PC-3 (cell line): ENCODE data around the gene CLCN5. TPM values are rescaled to one million over a fixed set of nuclear protein-coding genes. Genes with fewer than 3 reads are reported as not detected.

Experiments
- ATAC-seq: fragments of 200-7000 bp; cut with Tn5 transposase; 2 replicates; pipeline ENCODE4 v1.9.1; 2020; ENCODE audit warnings: mild to moderate bottlenecking, moderate library complexity
- BruUV-seq: library from RNA; stranded (reverse); fragments of 400-500 nt; replicated peaks from 2 replicates; lab custom pipeline; 2021; lab: Mats Ljungman, UMichigan
- CTCF ChIA-PET: fragments of 300-600 bp; sonication (Branson Sonifier 250); formaldehyde crosslinking; loops from one replicate; lab custom pipeline; 2022; ENCODE audit warnings: antibody characterized with exemption; lab: Charles Lee
- POLR2A ChIA-PET: fragments of 300-600 bp; sonication (Branson Sonifier 250); formaldehyde crosslinking; loops from one replicate; lab custom pipeline; 2022; ENCODE audit warnings: antibody characterized with exemption; ENCODE audit not compliant: unreplicated experiment; lab: Charles Lee
- DNase-seq: peaks from one replicate; pipeline ENCODE4 v3.0.0-alpha.2; 2015
- H2AFZ ChIP-seq: fragments of 300-600 bp; sonication (generic); 2 replicates; pipeline ENCODE4 v1.6.0; 2016; ENCODE audit warnings: antibody characterized with exemption, low read length
- H3F3A ChIP-seq: fragments of 300-600 bp; sonication (generic); one replicate; pipeline ENCODE4 v1.6.0; 2017; ENCODE audit warnings: antibody characterized with exemption, low read length, control low read depth, mild to moderate bottlenecking; ENCODE audit not compliant: unreplicated experiment
- H3K27ac ChIP-seq: fragments of 300-600 bp; sonication (generic); 2 replicates; pipeline ENCODE4 v1.5.1; 2016; ENCODE audit warnings: mild to moderate bottlenecking, low read length
- H3K27me3 ChIP-seq: fragments of 300-600 bp; sonication (generic); 2 replicates; pipeline ENCODE4 v1.6.1; 2016; ENCODE audit warnings: low read length, mixed read lengths
- H3K36me3 ChIP-seq: fragments of 300-600 bp; sonication (generic); 2 replicates; pipeline ENCODE4 v1.6.1; 2016; ENCODE audit warnings: low read depth, mixed run types, low read length, mixed read lengths
- H3K4me1 ChIP-seq: fragments of 300-600 bp; sonication (generic); 2 replicates; pipeline ENCODE4 v1.5.1; 2016; ENCODE audit warnings: low read length; ENCODE audit not compliant: insufficient read depth
- H3K4me2 ChIP-seq: fragments of 300-600 bp; sonication (generic); 2 replicates; pipeline ENCODE4 v1.6.0; 2016; ENCODE audit warnings: low read length
- H3K4me3 ChIP-seq: fragments of 300-600 bp; sonication (generic); 2 replicates; pipeline ENCODE4 v1.5.1; 2016; ENCODE audit warnings: mild to moderate bottlenecking, low read length, mixed read lengths
- H3K79me2 ChIP-seq: fragments of 300-600 bp; sonication (generic); 2 replicates; pipeline ENCODE4 v1.6.1; 2017; ENCODE audit warnings: low read length, mixed read lengths
- H3K9ac ChIP-seq: fragments of 300-600 bp; sonication (generic); 2 replicates; pipeline ENCODE4 v1.6.0; 2016; ENCODE audit warnings: mild to moderate bottlenecking, low read length
- H3K9me2 ChIP-seq: fragments of 300-600 bp; sonication (generic); replicated peaks from 2 replicates; pipeline ENCODE4 v1.6.1; 2016; ENCODE audit warnings: mixed run types, low read length, mixed read lengths
- H3K9me3 ChIP-seq: fragments of 300-600 bp; sonication (generic); 2 replicates; pipeline ENCODE4 v1.6.1; 2016; ENCODE audit warnings: low read length, mixed read lengths
- H4K20me1 ChIP-seq: fragments of 300-600 bp; sonication (generic); 2 replicates; pipeline ENCODE4 v1.6.1; 2016; ENCODE audit warnings: low read length, mixed read lengths
- CTCF ChIP-seq: fragments of 300-600 bp; sonication (generic); conservative IDR thresholded peaks from 2 replicates; pipeline ENCODE4 v1.5.1; 2017; ENCODE audit warnings: antibody characterized with exemption, low read depth, mild to moderate bottlenecking, low read length
- EZH2 ChIP-seq: fragments of 300-600 bp; sonication (generic); IDR thresholded peaks from one replicate; pipeline ENCODE4 v1.6.1; 2017; ENCODE audit warnings: antibody characterized with exemption, mild to moderate bottlenecking, low read length; ENCODE audit not compliant: unreplicated experiment
- EZH2phosphoT487 ChIP-seq: fragments of 300-600 bp; sonication (generic); IDR thresholded peaks from 2 replicates; pipeline ENCODE4 v1.6.1; 2018; ENCODE audit warnings: mild to moderate bottlenecking, antibody characterized with exemption, low read length, borderline replicate concordance
- intact Hi-C: fragments of 100-400 bp; cut with micrococcal nuclease; formaldehyde crosslinking; loops from 2 replicates; pipeline ENCODE4 v1.9.0; 2023
- total RNA-seq: library from RNA; depleted of rRNA; stranded (reverse); fragments of >200 nt; gene quantifications from 2 replicates; pipeline ENCODE4 v1.2.3, GENCODE V29; 2014

The CLCN5 gene
- total RNA-seq, 1 experiment from 2014 or later: 5.9 TPM

DNA sequence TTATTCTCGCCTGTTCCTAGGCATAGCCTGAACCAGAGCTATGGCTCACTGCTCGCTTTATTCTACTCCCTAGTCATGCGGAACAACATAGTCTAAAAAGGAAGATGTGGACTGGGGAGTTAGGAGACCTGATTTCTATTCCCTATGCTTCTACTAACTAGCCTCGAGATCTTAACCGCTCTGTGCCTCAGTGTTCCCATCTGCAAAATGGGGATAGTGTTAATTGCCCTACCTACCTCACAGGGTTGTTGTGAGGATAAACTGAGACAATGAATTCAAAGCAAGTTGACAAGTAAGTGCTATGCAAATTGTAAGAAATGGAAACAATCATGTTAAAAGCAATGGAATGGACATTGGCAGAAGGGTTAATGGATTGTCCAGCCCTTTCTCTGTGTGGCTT, 176.4 kb downstream of the CLCN5 start:
- H3F3A ChIP-seq: no peaks in the 10 kb centered on the region
- no peaks in the 10 kb centered on the region for H3K27me3 ChIP-seq
- no peaks in the 10 kb centered on the region for H4K20me1 ChIP-seq
- ChIA-PET POLR2A (no interaction called here), CTCF (no interaction called here)
- intact Hi-C loops: no loop called here
- no peak overlapping the region for H3K27ac ChIP-seq
- no peak overlapping the region for H2AFZ ChIP-seq
- DNase-seq: no peak
- no peak overlapping the region for H3K4me3 ChIP-seq
- no peaks in the 10 kb centered on the region for H3K4me1 ChIP-seq
- H3K36me3 ChIP-seq: no peaks in the 10 kb centered on the region
- TF ChIP-seq EZH2phosphoT487: no peak
- TF ChIP-seq EZH2: no peak
- no peak for TF ChIP-seq CTCF
- no TSS peak for BruUV-seq
- H3K79me2 ChIP-seq: no peaks in the 10 kb centered on the region
- no peaks in the 10 kb centered on the region for H3K9me3 ChIP-seq
- no peaks in the 10 kb centered on the region for H3K9me2 ChIP-seq
- H3K9ac ChIP-seq: no peak overlapping the region
- ATAC-seq: no peak
- no peak overlapping the region for H3K4me2 ChIP-seq

- no peak overlapping the region for H3K4me2 ChIP-seq
- H3K27me3 ChIP-seq: no peaks in the 10 kb centered on the region
- no peaks in the 10 kb centered on the region for H3K4me1 ChIP-seq
- ATAC-seq (no peak), DNase-seq (no peak)
- intact Hi-C loops: no loop called here
- H3K79me2 ChIP-seq: no peaks in the 10 kb centered on the region
- no peaks in the 10 kb centered on the region for H3K9me2 ChIP-seq
- no peaks in the 10 kb centered on the region for H3K9me3 ChIP-seq
- no peak overlapping the region for H2AFZ ChIP-seq
- ChIA-PET CTCF (no interaction called here), POLR2A (no interaction called here)
- no peaks in the 10 kb centered on the region for H3K36me3 ChIP-seq
- H3K9ac ChIP-seq: no peak overlapping the region
- no peak overlapping the region for H3K27ac ChIP-seq
- TF ChIP-seq CTCF (no peak), EZH2 (no peak)
- no peaks in the 10 kb centered on the region for H3F3A ChIP-seq
- no peak overlapping the region for H3K4me3 ChIP-seq
- BruUV-seq: no TSS peak
- no peaks in the 10 kb centered on the region for H4K20me1 ChIP-seq
Measured at GRCh38 chrX:50099331-50099730, 176.9 kb downstream of the CLCN5 start.

DNA sequence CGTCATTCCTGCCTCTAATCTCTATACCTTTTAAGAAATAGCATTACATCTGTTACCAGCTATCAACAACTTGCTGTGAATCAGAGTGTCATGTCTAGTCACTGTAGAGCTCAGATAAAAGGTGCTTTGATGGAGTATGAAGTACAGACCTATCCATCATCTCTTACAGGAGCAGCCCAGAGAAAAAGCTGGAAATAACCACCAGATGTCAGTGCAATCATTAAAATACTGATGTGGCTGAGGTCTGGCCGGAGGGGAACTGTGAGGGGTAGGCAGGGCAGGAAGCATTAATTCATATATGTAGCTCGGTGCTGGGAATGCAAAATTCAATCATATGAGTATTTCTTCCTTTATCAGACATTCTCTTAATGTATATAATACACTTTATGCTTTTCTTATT, 177.8 kb downstream of the CLCN5 start:
- DNase-seq (peak; percentile 45), ATAC-seq (peak; percentile 51)
- Histone ChIP-seq H3K27ac (no peak overlapping the region), H3K9me3 (no peaks in the 10 kb centered on the region), H2AFZ (no peak overlapping the region), H3F3A (no peaks in the 10 kb centered on the region), H4K20me1 (no peaks in the 10 kb centered on the region), H3K4me1 (no peaks in the 10 kb centered on the region), H3K4me3 (no peak overlapping the region), H3K36me3 (no peaks in the 10 kb centered on the region), H3K27me3 (no peaks in the 10 kb centered on the region), H3K4me2 (no peak overlapping the region), H3K79me2 (no peaks in the 10 kb centered on the region), H3K9me2 (no peaks in the 10 kb centered on the region), H3K9ac (no peak overlapping the region)
- intact Hi-C loops: loop anchor here (1.0 to 5.0 kb wide), 2 partner anchors 104 to 482 kb away; partner anchors contain the start of gene CCNB3
- ChIA-PET CTCF (interaction anchor here (0.5 to 0.8 kb wide), 2 partner anchors 358 to 480 kb away, joined by 3 read pairs; no protein-coding TSS in a partner anchor), POLR2A (no interaction called here)
- TF ChIP-seq EZH2phosphoT487: no peak
- TF ChIP-seq CTCF: peak; percentile 62
- TF ChIP-seq EZH2: no peak
- BruUV-seq: no TSS peak
